Measurements from ENCODE around the gene TCERG1L.

- TF ChIP-seq FOXJ3 (CRISPR knock-in tag; IDR thresholded peaks at IDR 0.05; ENCODE audit: borderline replicate concordance) (no peak), CTCF (IDR thresholded peaks at IDR 0.05) (no peak), ZNF317 (CRISPR knock-in tag; IDR thresholded peaks at IDR 0.05; ENCODE audit: borderline replicate concordance, low read depth) (no peak), RELA (CRISPR knock-in tag; IDR thresholded peaks at IDR 0.05; ENCODE audit: borderline replicate concordance) (no peak), USF2 (CRISPR knock-in tag; IDR thresholded peaks at IDR 0.05) (no peak), TCF7 (CRISPR knock-in tag; IDR thresholded peaks at IDR 0.05; ENCODE audit: low read depth) (no peak), E2F5 (CRISPR knock-in tag; IDR thresholded peaks at IDR 0.05) (no peak), TEAD4 (CRISPR knock-in tag; IDR thresholded peaks at IDR 0.05) (no peak), KAT7 (CRISPR knock-in tag; IDR thresholded peaks at IDR 0.05; ENCODE audit: borderline replicate concordance) (no peak), CREB1 (CRISPR knock-in tag; IDR thresholded peaks at IDR 0.05) (no peak), E2F1 (CRISPR knock-in tag; IDR thresholded peaks at IDR 0.05) (no peak), ZSCAN18 (CRISPR knock-in tag; IDR thresholded peaks at IDR 0.05) (no peak), JUN (CRISPR knock-in tag; IDR thresholded peaks at IDR 0.05) (no peak), ATF2 (CRISPR knock-in tag; IDR thresholded peaks at IDR 0.05; ENCODE audit: borderline replicate concordance, low read depth) (no peak)
Measured at GRCh38 chr10:131082201-131082850, 229.2 kb downstream of the TCERG1L start.

Data from WTC11 (cell line).